Measurements from ENCODE around the gene RAET1G. TPM values are rescaled to one million over a fixed set of nuclear protein-coding genes. Genes with fewer than 3 reads are reported as not detected.
A peak's percentile ranks its signal among the peaks of the same experiment; 100 is the strongest.

The RAET1G gene
- total RNA-seq, 2 donors from 2014 or later: not detected

DNA sequence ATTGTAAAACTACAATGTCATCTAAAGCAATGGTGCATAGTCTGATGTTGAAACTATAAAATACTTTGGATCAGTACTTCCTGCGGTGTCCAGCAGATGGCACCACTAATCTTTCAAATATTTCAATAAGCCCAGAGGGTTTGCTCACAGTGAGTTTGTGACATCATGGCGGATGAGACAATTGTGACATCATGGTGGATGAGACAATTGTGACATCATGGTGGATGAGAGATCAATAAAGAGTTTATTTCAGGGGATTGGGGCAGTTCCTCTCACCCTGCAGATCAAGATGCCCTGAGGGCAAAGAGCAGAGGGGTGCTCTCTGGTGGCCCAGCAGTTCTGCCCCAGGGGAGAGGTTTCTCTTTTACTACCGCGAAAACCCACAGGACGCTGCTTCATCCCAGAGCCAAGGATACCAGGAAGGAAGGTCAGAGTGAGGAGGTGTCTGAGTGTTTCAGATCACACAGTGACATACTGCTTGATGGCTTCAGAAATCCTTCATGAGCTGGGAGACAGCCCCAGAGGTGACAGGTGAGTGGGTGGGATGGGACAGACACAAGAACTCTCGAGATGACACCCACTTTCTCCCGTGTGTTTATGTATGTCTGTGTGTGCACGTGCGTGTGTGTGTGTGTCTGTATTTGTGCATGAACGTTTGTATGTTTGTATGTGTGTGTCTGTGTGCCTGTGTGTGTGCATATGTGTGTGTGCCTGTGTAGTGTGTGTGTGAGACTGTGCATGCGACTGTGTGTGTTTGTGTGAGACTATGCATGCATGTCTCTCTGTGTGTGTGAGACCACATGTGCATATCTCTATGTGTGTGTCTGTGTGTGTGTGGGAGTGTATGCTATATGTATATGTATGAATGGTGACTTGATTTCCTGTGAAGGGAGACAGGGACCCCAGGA is 11.6 kb upstream of the RAET1G start:
- Mint-ChIP-seq H3K27ac (no peak overlapping the region), H3K36me3 (ENCODE audit: low read depth) (no peaks in the 10 kb centered on the region), H3K4me1 (peaks cover 3% of the 10 kb centered on the region), H3K4me3 (no peak overlapping the region), H3K27me3 (ENCODE audit: insufficient read depth) (peaks cover 94% of the 10 kb centered on the region), H3K9me3 (no peaks in the 10 kb centered on the region)
- Histone ChIP-seq H3K27ac (ENCODE audit: low read depth, low read length) (no peak overlapping the region), H3K9ac (ENCODE audit: extremely low read depth, low read length, poor library complexity, severe bottlenecking) (no peak overlapping the region), H3K36me3 (ENCODE audit: control insufficient read depth, insufficient read depth, low read length) (no peaks in the 10 kb centered on the region), H3K4me1 (ENCODE audit: control insufficient read depth, insufficient read depth, low read length) (no peaks in the 10 kb centered on the region), H3K27me3 (ENCODE audit: control insufficient read depth, insufficient read depth, low read length, poor library complexity, severe bottlenecking) (peaks cover 100% of the 10 kb centered on the region), H3K9me3 (ENCODE audit: control insufficient read depth, low read length) (no peaks in the 10 kb centered on the region), H3K4me3 (ENCODE audit: low read length) (no peak overlapping the region)
- WGBS, 2 experiments (ENCODE audit: insufficient coverage in 1 of 2, insufficient read length in 1 of 2): 47 to 62% methylated on average over 3 to 11 of the region's 11 CpGs
- TF ChIP-seq, protein P1, sequence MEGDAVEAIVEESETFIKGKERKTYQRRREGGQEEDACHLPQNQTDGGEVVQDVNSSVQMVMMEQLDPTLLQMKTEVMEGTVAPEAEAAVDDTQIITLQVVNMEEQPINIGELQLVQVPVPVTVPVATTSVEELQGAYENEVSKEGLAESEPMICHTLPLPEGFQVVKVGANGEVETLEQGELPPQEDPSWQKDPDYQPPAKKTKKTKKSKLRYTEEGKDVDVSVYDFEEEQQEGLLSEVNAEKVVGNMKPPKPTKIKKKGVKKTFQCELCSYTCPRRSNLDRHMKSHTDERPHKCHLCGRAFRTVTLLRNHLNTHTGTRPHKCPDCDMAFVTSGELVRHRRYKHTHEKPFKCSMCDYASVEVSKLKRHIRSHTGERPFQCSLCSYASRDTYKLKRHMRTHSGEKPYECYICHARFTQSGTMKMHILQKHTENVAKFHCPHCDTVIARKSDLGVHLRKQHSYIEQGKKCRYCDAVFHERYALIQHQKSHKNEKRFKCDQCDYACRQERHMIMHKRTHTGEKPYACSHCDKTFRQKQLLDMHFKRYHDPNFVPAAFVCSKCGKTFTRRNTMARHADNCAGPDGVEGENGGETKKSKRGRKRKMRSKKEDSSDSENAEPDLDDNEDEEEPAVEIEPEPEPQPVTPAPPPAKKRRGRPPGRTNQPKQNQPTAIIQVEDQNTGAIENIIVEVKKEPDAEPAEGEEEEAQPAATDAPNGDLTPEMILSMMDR (conservative IDR thresholded peaks at IDR 0.05): peak; percentile 85
- peak; percentile 78 for DNase-seq

DNA sequence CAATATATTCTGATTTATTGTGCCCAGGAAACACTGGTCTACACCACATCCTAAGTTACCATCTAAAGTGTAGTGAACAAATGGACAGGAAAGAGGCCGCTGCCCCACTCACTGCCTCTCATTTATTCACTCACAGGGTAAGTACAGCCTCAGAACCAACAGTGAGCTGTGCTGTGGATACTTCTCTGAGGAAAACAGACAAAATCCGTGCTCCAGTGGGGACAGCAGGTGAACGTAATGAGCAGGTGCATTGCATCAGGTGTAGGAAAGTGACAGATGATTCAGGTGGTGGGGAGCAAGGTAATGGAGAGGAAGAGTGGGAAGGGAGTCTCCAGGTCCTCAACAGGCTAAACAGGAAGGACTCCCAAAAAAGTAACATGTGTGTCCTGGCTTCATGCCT is 10.5 kb upstream of the RAET1G start:
- DNase-seq: peak; percentile 22
- Mint-ChIP-seq H3K27me3 (ENCODE audit: insufficient read depth) (peaks cover 94% of the 10 kb centered on the region), H3K9me3 (no peaks in the 10 kb centered on the region), H3K27ac (no peak overlapping the region), H3K4me3 (no peak overlapping the region), H3K4me1 (no peaks in the 10 kb centered on the region), H3K36me3 (ENCODE audit: low read depth) (no peaks in the 10 kb centered on the region)
- H3K4me1 ChIP-seq (ENCODE audit: control insufficient read depth, insufficient read depth, low read length): no peaks in the 10 kb centered on the region
- H3K27ac ChIP-seq (ENCODE audit: low read depth, low read length): no peak overlapping the region
- no peak overlapping the region for H3K4me3 ChIP-seq (ENCODE audit: low read length)
- H3K9me3 ChIP-seq (ENCODE audit: control insufficient read depth, low read length): no peaks in the 10 kb centered on the region
- no peak overlapping the region for H3K9ac ChIP-seq (ENCODE audit: extremely low read depth, low read length, poor library complexity, severe bottlenecking)
- no peaks in the 10 kb centered on the region for H3K36me3 ChIP-seq (ENCODE audit: control insufficient read depth, insufficient read depth, low read length)
- TF ChIP-seq, protein P1 (conservative IDR thresholded peaks at IDR 0.05): no peak
- 21 to 44% methylated on average over 2 to 3 of the region's 3 CpGs for WGBS, 2 experiments (ENCODE audit: insufficient coverage in 1 of 2, insufficient read length in 1 of 2)
- peaks cover 98% of the 10 kb centered on the region for H3K27me3 ChIP-seq (ENCODE audit: control insufficient read depth, insufficient read depth, low read length, poor library complexity, severe bottlenecking)

DNA sequence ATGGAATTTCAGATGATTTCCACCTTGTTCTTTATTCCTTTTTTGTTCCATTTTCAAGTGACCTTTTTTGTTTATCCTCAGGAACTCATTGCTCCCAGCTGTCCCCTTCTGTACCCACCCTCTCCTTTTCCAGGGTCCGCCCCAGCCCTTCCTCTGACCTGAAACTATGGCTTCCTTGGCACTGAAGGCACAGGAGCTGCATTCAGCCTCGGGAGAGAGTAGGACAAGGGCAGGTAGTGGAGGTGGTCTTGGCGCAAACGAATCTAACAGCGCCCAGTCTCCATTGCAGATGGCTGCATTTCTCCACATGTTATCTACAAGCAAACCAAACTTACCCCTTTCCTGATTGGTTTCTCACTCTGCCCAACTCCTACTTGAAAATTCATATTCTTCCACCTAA is 10.1 kb upstream of the RAET1G start:
- Mint-ChIP-seq H3K9me3 (no peaks in the 10 kb centered on the region), H3K27ac (no peak overlapping the region), H3K4me1 (no peaks in the 10 kb centered on the region), H3K36me3 (ENCODE audit: low read depth) (no peaks in the 10 kb centered on the region), H3K4me3 (no peak overlapping the region), H3K27me3 (ENCODE audit: insufficient read depth) (peaks cover 94% of the 10 kb centered on the region)
- H3K4me3 ChIP-seq (ENCODE audit: low read length): no peak overlapping the region
- H3K27me3 ChIP-seq (ENCODE audit: control insufficient read depth, insufficient read depth, low read length, poor library complexity, severe bottlenecking): peaks cover 98% of the 10 kb centered on the region
- H3K27ac ChIP-seq (ENCODE audit: low read depth, low read length): no peak overlapping the region
- H3K9ac ChIP-seq (ENCODE audit: extremely low read depth, low read length, poor library complexity, severe bottlenecking): no peak overlapping the region
- peak; percentile 13 for DNase-seq
- 68 to 85% methylated on average over 3 to 5 of the region's 5 CpGs for WGBS, 2 experiments (ENCODE audit: insufficient coverage in 1 of 2, insufficient read length in 1 of 2)
- H3K36me3 ChIP-seq (ENCODE audit: control insufficient read depth, insufficient read depth, low read length): no peaks in the 10 kb centered on the region
- TF ChIP-seq, protein P1 (conservative IDR thresholded peaks at IDR 0.05): no peak
- no peaks in the 10 kb centered on the region for H3K9me3 ChIP-seq (ENCODE audit: control insufficient read depth, low read length)
- no peaks in the 10 kb centered on the region for H3K4me1 ChIP-seq (ENCODE audit: control insufficient read depth, insufficient read depth, low read length)
